Activated T-helper 1 cell treated with anti-CD3 and anti-CD28 coated beads, Interleukin-2, amount 50 U/mL, for 16 hours (primary cell): ENCODE results near the gene ALDH1L1.
A peak's percentile ranks its signal among the peaks of the same experiment; 100 is the strongest.
"Not testable (repeated sequence)": the region's sequence is repeated elsewhere in the genome, so short reads cannot be mapped to it uniquely, and the experiment has no call there.

ENCODE experiments used
- DNase-seq, 2 donors: peaks; one replicate each; pipeline ENCODE4 v3.0.0-alpha.2; 2020; ENCODE audit warnings: low read depth in 1 of 2, low spot score in 1 of 2

Gene ALDH1L1

DNA sequence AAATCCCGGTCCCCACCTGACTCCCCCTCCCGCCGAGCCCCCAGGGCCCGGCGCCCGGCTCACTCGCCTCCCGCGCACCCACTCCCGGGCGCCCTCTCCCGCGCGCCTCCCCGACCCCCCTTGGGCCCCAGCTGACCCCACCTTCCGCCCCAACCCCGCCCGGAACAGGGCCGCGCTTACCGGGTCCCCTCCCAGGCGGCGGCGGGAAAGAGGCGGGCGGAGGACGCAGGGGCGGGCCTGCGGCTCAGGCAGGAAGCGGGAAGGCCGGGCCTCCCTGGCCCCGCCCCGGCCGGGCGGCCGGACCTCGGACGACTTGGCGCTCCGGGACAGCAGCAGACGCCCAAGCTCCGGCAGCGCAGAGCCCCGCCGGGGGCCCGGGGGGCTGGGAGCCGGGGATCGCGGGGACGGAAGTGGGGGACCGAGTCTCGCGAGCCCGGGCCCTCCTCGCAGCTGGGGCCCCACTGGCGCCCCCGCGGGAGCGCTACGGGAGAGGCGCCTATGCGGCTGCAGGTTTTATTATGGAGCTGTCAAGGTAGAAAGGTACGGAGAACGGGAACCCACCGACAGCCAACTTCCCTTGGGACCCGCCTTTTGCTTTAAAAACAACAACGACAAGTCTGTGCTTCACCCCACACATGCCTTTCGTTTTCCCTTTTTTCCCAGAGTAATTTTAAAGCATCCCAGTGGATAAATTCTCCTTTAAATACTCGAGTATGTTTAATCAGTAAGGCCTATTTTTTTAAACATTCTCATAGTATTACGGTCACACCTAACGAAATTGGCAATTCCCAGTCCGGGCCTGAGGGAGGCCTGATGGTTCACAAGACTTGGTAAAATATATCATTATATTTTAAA lies 96.2 kb downstream of the ALDH1L1 start, which contains the start of gene SLC41A3:
SLC41A3 (minus strand) TSS at position 212 of the 855 bp plus-strand sequence. CDS start 15,905 bp downstream, outside the sequence.
- DNase-seq, result peak; percentile 61 to 77

DNA sequence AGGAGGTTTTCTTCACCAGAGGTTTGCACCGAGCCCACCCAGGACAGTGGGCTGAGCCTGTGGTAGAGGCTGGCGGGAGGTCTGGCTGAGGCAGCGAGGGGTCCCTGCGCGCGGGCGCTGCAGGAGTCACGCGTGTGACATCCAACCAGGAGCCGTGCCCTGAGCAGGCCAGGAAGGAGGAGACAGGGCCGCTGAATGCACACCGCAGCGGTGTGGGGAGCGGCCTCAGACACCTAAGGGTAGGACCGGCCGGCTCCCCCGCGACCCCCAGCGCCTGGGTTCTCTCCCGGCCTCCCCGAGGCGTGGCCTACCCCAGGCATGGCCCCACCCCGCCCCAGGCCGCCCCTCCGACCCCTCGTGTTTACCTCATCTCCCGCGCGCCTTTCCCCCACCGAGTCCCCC lies 96.9 kb downstream of the ALDH1L1 start:
- DNase-seq, result no peak

DNA sequence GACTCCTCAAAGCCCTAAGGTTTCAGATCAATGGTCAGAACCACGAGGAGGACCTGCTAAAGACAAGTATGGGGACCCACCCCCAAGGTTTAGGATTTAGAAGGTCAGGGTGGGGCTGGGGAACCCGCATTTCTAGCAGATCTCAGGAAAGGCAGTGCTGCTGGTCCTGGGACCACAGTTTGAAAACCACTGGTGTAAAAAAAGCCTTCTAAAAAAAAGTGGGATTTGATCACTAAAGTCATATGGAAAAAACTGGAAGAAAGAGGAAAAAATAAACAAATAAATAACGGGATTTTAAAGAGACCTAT lies 97.3 kb downstream of the ALDH1L1 start:
- no peak for DNase-seq

DNA sequence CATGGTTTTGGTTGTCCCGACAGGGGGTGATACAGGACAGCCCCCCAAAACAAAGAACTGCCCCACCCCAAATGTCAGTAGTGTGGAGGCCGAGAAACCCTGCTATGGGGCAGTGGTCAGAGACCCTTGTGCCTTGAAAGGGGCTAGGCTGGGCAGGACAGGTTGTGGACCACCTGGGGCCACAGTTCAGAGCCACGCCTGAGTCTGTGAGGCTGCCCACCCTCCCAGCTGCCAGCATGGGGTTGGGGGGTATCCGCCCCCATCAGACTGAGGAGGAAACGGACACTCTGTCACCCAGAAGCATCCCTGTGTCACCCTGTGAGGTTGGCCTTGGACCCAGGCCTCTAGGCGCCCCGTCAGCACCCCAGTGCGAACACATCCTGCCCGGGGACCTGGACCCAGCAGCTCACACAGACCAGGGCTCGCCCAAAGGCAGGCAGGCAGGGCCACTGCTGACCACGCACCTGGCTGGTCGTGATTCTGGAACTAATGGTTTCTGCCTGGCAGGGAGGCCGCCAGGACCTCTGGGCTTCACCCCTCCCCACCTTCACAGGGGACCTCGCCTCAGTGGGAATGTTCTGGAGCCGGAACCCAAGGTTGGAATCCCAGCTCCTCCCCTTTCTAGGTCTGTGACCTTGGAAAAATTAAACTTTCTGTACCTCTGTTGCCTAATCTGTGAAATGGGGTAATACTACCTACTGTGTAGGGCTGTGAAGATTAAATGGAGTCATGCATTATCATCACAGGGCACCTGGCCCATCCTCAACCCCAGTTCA lies 97.8 kb downstream of the ALDH1L1 start:
- no peak for DNase-seq

DNA sequence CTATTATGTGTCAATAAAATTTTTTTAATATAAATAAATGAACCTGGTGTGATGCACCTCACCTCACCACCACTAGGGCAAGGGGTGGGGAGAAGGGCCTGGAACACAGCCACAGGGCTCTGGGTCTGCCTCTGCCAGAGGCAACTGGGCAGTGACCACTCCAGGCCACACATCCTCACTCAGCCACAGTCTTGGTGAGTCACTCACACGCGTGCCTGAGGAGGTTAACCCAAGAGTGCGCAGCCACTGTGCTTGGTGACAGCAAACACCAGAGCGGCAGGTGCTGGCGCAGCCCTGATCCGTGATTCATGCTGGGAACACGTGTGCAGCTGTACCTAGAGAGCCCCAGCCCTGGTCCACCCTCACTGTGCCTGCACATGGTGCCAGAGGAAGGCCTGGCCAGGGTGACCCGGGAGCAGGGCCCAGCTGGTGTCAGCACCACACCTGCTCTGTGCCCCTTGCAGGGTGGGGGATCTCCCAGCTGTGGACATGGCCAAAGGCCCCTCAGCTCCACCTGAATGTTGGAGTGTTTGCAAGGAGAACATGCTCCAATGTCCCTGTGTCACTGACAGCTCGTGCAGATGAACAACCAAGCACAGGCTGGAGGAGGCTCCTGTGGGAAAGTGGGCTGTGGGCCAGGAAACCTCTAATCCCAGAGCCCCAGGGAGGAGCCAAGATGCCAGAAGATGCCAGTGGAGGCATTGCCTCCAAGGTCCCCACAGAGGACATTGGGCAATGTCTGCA lies 98.6 kb downstream of the ALDH1L1 start:
- DNase-seq, result no peak

DNA sequence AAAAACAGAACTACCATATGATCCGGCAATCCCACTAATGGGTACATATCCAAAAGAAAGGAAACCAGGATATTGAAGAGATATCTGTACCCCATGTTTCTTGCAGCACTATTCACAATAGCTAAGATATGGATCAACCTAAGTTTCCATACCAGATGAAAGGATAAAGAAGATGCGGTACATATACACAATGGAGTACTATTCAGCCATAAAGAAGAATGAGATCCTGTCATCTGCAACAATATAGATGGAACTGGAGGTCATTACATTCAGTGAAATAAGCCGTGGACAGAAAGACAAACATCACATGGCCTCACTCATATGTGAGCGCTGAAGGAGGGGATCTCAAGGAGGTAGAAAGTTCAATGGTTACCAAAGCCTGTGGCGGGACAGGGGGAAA lies 99.4 kb downstream of the ALDH1L1 start:
- DNase-seq, result no peak

DNA sequence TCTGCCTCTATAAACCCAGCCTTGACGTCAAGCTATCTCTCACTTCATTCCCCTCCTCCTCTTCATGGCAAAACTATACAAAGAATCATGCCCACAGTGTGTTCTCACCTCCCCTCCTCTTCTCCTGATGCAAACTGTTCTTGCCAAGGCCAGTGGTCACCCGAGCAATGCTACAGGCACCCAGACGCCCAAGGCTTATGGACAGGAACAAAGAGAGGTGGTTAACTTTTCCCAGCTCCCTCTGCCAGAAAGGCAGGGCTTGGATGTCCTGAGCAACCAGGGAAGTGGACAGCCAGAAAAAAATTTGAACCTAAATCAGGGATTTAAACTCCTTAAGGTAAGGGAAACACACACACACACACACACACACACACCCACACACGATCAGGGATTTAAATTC lies 101.5 kb downstream of the ALDH1L1 start:
- no peak for DNase-seq

DNA sequence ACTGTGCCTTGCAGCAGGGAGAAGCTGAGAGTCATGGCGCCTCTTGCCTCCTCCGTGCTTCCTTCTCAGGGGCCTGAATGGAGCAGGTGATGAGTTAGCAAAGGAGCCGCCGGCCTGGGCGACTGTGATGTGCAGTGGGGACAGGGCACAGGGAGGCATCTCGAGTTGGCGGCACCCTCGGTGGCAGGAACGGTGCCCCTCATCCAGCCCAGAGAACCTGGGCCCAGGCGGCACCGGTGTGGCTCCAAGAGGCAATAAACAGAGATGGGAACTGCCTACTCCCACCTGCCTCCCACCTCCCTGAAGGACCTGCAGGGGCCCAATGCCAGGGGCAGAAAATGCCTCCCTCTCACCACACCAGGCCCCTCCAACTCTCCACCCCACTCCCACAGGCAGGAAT lies 102.6 kb downstream of the ALDH1L1 start:
- no peak for DNase-seq

DNA sequence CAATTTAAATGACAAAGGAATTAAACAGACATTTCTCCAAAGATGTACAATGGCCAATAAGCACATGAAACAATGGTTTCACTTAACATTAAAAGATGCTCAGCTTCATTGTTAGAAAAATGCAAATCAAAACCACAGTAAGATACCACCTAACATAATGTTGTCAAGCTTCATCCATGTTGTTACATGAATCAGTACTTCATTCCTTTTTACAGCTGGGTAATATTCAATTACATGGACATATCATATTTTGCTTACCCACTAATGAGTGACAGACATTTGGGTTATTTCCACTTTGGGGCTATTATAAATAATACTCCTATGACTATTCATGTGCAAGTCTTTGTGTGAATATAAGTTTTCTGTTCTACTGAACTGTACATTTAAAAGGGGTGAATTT lies 104.2 kb downstream of the ALDH1L1 start:
- no peak for DNase-seq

DNA sequence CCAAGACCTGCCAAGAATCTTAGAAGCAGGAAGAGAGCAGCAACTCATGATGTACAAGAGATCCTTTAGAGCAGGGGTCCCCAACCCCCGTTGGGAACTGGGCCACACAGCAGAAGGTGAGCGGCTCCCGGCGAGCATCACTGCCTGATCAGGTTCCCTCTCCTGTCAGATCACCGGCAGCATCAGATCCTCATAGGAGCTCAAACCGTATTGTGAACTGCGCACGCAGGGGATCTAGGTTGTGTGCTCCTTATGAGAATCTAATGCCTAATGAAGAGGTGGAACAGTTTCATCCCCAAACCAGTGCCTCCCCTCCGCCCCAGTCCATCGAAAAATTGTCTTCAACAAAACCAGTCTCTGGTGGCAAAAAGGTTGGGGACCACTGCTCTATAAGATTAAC lies 110.2 kb downstream of the ALDH1L1 start:
- DNase-seq, result no peak

DNA sequence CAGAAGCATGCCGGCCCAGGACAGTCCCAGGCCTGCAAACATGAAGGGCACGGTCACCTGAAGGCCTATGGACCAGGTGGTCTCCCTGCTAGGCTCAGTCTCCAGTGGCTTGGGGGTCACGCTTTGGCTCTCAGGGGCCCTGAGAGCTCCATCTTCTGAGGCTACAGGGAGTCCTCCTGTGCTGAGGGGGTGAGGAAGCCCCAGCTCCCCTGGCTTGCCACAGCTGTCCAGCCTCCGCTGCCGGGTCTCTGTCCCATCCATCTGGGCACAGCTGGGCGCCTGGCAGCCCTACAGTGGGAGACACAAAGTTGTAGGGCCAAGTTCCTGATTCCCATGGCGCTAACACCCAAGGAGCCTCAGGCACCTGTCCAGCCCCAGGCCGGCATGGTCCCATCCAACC lies 112.4 kb downstream of the ALDH1L1 start:
- DNase-seq, result no peak

DNA sequence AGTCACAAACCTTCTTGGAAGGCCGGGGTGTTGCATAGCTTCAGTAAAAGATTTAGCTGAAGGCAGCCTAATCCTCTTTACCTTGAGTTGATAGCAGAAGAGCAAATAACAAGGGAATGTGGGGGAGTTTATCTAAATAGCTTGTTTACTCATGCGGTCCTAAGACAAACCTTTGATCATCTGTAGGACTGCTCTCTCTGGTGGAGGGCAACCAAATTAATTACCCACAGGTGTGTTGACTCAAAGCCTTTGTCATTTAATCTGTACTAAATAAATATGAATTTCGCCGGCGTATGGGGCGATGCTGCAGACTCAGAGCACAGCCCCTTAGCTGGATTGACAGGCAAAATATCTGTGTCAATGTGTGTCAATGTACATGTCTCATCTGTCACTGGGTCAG lies 113.7 kb downstream of the ALDH1L1 start:
- not testable (repeated sequence) for DNase-seq

DNA sequence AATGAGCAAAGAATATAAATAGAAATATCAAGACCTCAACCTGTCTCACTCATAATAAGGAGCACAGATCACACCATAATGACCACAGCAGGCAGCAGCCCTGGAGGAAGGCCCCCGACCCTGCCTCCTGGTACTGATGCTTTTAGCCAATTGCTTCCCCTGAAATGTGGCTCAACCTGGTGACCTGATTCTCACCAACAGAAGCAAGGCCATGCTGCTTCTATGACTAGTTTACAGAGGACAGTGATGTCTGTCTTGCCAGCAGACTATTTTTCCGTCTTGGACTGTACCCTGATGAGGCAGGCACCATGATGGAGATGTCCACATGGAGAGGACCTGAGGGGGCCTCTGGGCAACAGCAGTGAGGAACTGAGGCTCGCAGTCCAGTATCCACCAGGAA lies 114.5 kb downstream of the ALDH1L1 start:
- DNase-seq, result no peak

DNA sequence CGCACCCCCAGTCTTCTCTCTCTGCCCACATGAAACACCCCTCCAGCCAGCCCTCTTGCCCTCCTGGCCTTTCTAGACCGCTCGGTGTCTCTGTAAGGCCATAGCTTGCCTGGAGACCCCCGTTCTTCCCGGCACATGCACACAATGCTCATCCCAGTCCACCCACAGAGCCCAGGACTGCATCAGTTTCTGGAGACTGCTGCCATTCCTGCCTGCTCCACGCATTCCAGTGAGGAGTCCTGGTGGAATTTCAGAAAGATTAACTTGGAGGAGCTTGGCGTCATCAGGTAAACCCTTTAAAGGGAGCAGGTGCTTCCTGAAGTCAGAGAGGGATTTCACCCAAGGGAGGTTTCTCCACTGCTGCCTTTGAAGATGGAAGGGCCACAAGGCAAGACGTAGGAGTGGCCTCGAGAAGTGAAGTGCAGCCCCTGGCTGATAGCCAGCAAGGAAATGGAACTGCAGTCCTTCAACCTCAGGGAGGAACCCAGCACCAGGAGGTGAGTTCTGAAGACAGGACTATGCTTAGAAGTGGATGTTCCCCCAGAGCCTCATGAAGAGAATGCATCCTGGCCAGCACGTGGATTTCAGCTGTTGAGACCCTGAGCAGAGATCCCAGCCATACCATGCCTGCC lies 115.6 kb downstream of the ALDH1L1 start:
- DNase-seq, result no peak

DNA sequence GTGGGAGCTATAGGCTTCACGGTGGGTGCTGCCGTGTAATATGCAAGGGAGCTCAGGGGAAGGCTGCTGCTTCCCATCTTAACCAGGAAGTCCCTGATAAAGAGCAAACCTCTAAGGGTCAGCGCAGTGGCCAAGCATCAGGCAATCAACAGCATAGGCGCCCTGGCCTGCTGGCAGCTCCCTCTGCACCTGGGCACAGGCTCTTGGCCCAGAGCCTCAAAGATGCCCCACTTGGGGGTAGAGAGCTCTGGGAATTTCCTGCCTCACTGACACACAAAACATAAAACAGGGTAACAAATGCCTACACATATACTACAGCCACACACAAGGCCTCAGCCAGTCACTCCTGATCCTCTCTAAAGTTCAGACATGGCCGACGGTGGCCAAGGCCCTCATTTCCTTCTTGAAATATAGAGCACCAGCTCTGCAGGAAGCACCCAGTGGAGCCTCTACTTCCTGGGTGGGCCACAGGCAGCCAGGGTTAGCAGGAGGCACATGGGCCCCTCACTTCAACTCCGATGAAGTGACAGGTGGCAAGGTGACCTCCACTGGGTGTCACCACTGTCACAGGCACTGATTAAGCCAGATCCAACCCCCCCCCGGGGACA lies 116.9 kb downstream of the ALDH1L1 start:
- DNase-seq, result no peak

DNA sequence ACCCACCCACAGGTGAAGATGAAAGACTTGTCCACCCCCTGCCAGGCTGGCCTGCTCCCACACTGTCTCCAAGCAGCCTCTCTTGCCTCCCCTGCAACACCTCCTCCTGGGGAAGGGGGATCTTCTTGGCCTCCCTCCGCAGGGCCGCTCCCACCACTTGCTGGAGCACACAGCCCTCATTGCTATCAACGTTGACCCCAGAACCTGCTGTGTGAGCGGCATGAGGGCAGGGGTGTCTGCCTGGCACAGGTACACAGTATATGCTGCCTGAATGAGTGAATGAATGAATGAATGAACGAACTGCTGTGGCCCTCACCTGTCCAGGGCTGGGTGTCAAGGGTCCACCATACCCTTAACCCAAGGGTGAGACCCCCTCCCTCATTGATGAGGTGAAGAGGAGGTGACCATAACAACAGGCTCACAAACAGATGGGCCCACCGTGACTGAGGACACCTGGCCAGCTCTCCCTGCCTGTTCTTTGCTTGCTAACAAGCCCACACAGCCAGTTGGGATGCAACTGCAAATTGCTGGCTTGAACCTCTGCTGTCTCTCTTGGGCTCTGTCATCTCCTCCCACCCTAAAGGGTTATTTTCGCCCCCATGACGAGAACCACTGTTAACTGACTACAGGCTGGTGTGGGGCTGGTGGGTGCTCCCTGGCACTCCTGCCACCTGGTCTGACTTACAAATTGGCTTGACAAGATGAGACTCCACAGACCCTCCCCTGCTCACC lies 118.9 kb downstream of the ALDH1L1 start:
- DNase-seq, result no peak

DNA sequence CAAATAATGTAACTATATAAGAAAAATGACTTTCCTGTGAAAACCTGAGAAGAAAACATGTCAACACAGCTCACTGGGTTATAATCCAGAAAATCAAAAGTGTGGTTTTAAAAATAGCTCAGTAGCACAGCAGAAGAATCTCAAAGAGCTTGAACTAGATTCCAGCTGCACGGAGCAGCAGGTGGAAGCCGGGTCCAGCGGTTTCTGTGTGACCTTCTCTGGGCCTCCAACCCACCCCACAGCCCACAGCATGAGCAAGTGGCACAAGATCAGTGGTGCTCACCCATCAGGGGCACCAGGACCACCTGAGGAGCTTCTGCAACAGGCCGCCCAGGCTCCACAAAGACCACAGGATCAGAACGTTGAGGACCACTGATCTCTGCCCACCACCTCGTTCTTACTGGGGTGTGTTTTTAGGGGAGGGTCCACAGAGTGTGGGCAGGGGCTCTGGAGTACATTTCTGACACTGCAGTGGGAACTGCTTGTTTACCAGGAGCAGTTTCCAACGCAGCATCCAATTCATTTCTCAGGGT lies 119.7 kb downstream of the ALDH1L1 start:
- no peak for DNase-seq

DNA sequence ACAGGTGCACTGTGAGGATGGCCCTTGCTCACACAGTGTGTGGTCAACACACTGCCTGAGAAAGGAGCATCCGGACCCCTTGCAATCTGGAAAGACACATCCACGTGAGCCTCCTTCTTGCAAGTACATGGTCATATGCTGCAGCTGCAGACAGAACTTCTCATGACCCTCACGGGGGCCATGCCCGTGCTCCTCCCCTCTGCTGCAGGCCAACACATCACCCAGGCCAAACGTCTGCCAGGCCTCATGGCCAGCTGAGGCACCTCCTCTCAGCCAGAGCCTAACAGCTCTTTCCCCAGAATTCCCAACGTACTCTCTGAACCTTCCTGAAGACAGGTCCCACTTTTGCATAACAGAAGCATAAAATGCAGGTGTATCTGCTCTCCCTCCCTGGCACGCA lies 121.7 kb downstream of the ALDH1L1 start:
- DNase-seq, result no peak

DNA sequence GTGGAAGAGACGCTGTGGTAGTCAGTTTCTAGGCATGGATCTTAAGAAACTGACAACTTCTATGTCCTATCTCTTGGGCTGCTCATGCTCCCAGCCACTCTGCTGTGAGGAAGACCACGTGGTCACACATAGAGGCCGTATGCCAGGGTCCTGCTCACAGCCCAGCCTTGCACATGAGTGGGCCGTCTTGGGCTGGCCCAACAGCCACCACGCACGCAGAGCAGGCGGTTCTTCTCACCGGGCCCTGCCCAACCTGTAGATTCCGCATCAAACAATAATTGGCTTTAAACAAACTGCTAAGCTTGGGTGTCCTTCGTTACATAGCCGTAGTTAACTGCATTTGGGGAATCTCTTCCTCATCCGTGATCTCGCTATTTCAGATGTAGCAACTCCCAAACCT lies 122.5 kb downstream of the ALDH1L1 start:
- DNase-seq, result no peak

DNA sequence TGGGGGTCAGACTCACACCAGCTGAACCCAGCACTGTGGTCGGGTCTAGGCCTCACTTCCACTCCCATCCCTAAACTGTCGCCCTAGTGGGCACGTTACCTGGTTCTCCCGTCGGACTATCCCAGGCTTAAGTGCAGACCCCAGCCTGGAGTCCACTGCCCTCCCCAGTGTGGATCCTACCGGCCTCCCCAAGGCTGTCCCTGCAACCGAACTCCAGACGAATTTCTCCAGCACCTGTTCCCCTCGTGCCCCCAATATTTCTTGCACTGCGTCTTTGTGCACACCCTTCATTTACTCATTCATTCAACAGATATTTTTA lies 122.9 kb downstream of the ALDH1L1 start:
- no peak for DNase-seq
